ENCODE results near the gene RPL29. TPM values are rescaled to one million over a fixed set of nuclear protein-coding genes. Genes with fewer than 3 reads are reported as not detected.

Gene RPL29
- total RNA-seq, 2 donors from 2014 or later = 370 to 792 TPM

- Histone ChIP-seq H3K9me3 (no peaks in the 10 kb centered on the region), H3K4me1 (peaks cover 25% of the 10 kb centered on the region), H3K36me3 (replicated peaks in 1 of 2; ENCODE audit: insufficient read depth in 1 of 2, low read depth in 2 of 2) (no peaks in the 10 kb centered on the region), H3K27ac (peak overlapping the region; percentile 79 to 97 (median 94)), H3K4me3 (peak overlapping the region; percentile 9 to 37), H3K27me3 (no peaks in the 10 kb centered on the region)
- 73 to 75% methylated on average over 19 to 22 of the region's 22 CpGs for WGBS, 2 donors
- ATAC-seq (no peak), DNase-seq (no peak)
- intact Hi-C loops (cut with DNase I) = no loop called here
- TF ChIP-seq POLR2A (IDR thresholded peaks at IDR 0.05) = no peak
- no peak for TF ChIP-seq CTCF (IDR thresholded peaks at IDR 0.05)
Observed at GRCh38 chr3:51983578-51984268, 12.0 kb downstream of the RPL29 start.

GRCh38 chr3:51982838-51983577, 12.7 kb downstream of the RPL29 start, which contains the start of gene ACY1:
TSS of gene ACY1 (plus strand) at chr3:51983535. CDS start at chr3:51984065, 530 bp downstream.
- Histone ChIP-seq H3K4me3 (peak within 1 kb of the TSS; percentile 9 to 37), H3K27ac (peak within 1 kb of the TSS; percentile 79 to 97 (median 94)), H3K9me3 (no peaks in the 10 kb centered on the region), H3K36me3 (replicated peaks in 1 of 2; ENCODE audit: insufficient read depth in 1 of 2, low read depth in 2 of 2) (no peaks in the 10 kb centered on the region), H3K4me1 (peaks cover 25% of the 10 kb centered on the region), H3K27me3 (no peaks in the 10 kb centered on the region)
- WGBS, 2 donors = 0% methylated on average over 10 to 58 of the region's 68 CpGs
- TF ChIP-seq CTCF (IDR thresholded peaks at IDR 0.05) (peak in 1 of 7 experiments; percentile 2), POLR2A (IDR thresholded peaks at IDR 0.05) (peak; percentile 71 to 73 (median 72))
- DNase-seq (peak; percentile 85 to 90 (median 88)), ATAC-seq (peak; percentile 86)
- intact Hi-C loops (cut with DNase I) = no loop called here

- 0 to 2% methylated on average over 4 of the region's 4 CpGs for WGBS, 2 donors
- TF ChIP-seq POLR2A (IDR thresholded peaks at IDR 0.05) (no peak), CTCF (IDR thresholded peaks at IDR 0.05) (peak; percentile 17 to 80 (median 62))
- H3K4me3 ChIP-seq = peak overlapping the region in 1 of 2 donors; percentile 37
- intact Hi-C loops (cut with DNase I) = no loop called here
- no peaks in the 10 kb centered on the region for H3K27me3 ChIP-seq
- peak; percentile 45 for ATAC-seq
- peaks cover 25% of the 10 kb centered on the region for H3K4me1 ChIP-seq
- DNase-seq = peak; percentile 59 to 77 (median 70)
- H3K36me3 ChIP-seq (replicated peaks in 1 of 2; ENCODE audit: insufficient read depth in 1 of 2, low read depth in 2 of 2) = no peaks in the 10 kb centered on the region
- peak overlapping the region; percentile 79 to 97 (median 94) for H3K27ac ChIP-seq
- no peaks in the 10 kb centered on the region for H3K9me3 ChIP-seq
Observed at GRCh38 chr3:51982352-51982837, 13.3 kb downstream of the RPL29 start.

GRCh38 chr3:51980253-51980652, 15.4 kb downstream of the RPL29 start:
- H3K27me3 ChIP-seq = no peaks in the 10 kb centered on the region
- H3K4me1 ChIP-seq = peaks cover 34% of the 10 kb centered on the region
- TF ChIP-seq POLR2A (IDR thresholded peaks at IDR 0.05) (no peak), CTCF (IDR thresholded peaks at IDR 0.05) (no peak)
- no peak overlapping the region for H3K4me3 ChIP-seq
- DNase-seq (no peak), ATAC-seq (no peak)
- H3K9me3 ChIP-seq = no peaks in the 10 kb centered on the region
- H3K36me3 ChIP-seq (replicated peaks in 1 of 2; ENCODE audit: insufficient read depth in 1 of 2, low read depth in 2 of 2) = no peaks in the 10 kb centered on the region
- 91 to 94% methylated on average over 5 to 6 of the region's 10 CpGs for WGBS, 2 donors
- no peak overlapping the region for H3K27ac ChIP-seq
- intact Hi-C loops (cut with DNase I) = no loop called here

Measured in body of pancreas (tissue), 4 donors.